Neuronal stem cell (in vitro differentiated cells): ENCODE measurements around the gene SLC25A10.

Experiments
- DNase-seq: peaks from one replicate; pipeline ENCODE4 v3.0.0-alpha.2; 2013; ENCODE audit warnings: low spot score
- H2AFZ ChIP-seq: one replicate; pipeline ENCODE4 v1.6.1; 2013; ENCODE audit warnings: mild to moderate bottlenecking, low read length, inconsistent platforms
- H2AK5ac ChIP-seq: 2 replicates; pipeline ENCODE4 v1.6.1; 2013; ENCODE audit warnings: low read depth, mild to moderate bottlenecking, inconsistent platforms, low read length, moderate library complexity, mixed read lengths
- H2BK120ac ChIP-seq: 2 replicates; pipeline ENCODE4 v1.6.1; 2013; ENCODE audit warnings: low read depth, mild to moderate bottlenecking, inconsistent platforms, low read length, moderate library complexity, mixed read lengths
- H2BK12ac ChIP-seq: one replicate; pipeline ENCODE4 v1.6.1; 2013; ENCODE audit warnings: low read length, inconsistent platforms
- H2BK15ac ChIP-seq: 2 replicates; pipeline ENCODE4 v1.6.1; 2013; ENCODE audit warnings: mild to moderate bottlenecking, low read length, inconsistent platforms, mixed read lengths
- H2BK5ac ChIP-seq: one replicate; pipeline ENCODE4 v1.6.1; 2013; ENCODE audit warnings: inconsistent platforms, mild to moderate bottlenecking, low read length, moderate library complexity
- H3K14ac ChIP-seq: one replicate; pipeline ENCODE4 v1.6.1; 2013; ENCODE audit warnings: low read length, inconsistent platforms
- H3K18ac ChIP-seq: 2 replicates; pipeline ENCODE4 v1.6.1; 2013; ENCODE audit warnings: low read length, inconsistent platforms
- H3K23ac ChIP-seq: 2 replicates; pipeline ENCODE4 v1.6.1; 2013; ENCODE audit warnings: low read depth, mild to moderate bottlenecking, mixed read lengths, low read length, inconsistent platforms; ENCODE audit not compliant: poor library complexity
- H3K27ac ChIP-seq: replicated peaks from 3 replicates; pipeline ENCODE4 v1.5.1; 2013; ENCODE audit warnings: low read length, inconsistent platforms
- H3K27me3 ChIP-seq, 3 experiments: 2 replicates each; pipeline ENCODE4 v1.6.1; 2013; ENCODE audit warnings: low read length in 3 of 3, mild to moderate bottlenecking in 2 of 3, inconsistent platforms in 1 of 3, low read depth in 1 of 3, mixed read lengths in 1 of 3, moderate library complexity in 1 of 3; ENCODE audit not compliant: control insufficient read depth in 3 of 3, insufficient read depth in 3 of 3
- H3K36me3 ChIP-seq, 2 donors: replicated peaks in 1 of 2; 2 replicates each; pipeline ENCODE4 v1.6.1; 2013; ENCODE audit warnings: low read length in 2 of 2; ENCODE audit not compliant: control insufficient read depth in 2 of 2, insufficient read depth in 2 of 2
- H3K4ac ChIP-seq: 2 replicates; pipeline ENCODE4 v1.6.1; 2013; ENCODE audit warnings: inconsistent platforms, mild to moderate bottlenecking, low read length, moderate library complexity
- H3K4me1 ChIP-seq, 2 donors: 1 replicate in 1 of 2; 2 replicates in 1 of 2; pipeline ENCODE4 v1.6.1; 2013; ENCODE audit warnings: low read length in 2 of 2, low read depth in 1 of 2; ENCODE audit not compliant: control insufficient read depth in 2 of 2, insufficient read depth in 1 of 2
- H3K4me2 ChIP-seq: one replicate; pipeline ENCODE4 v1.6.1; 2013; ENCODE audit warnings: mild to moderate bottlenecking, low read length, inconsistent platforms; ENCODE audit not compliant: insufficient read depth, poor library complexity, severe bottlenecking
- H3K4me3 ChIP-seq, 2 donors: 2 replicates each; pipeline ENCODE4 v1.5.1; 2013; ENCODE audit warnings: low read length in 2 of 2, mild to moderate bottlenecking in 2 of 2, inconsistent platforms in 1 of 2, moderate library complexity in 1 of 2
- H3K79me1 ChIP-seq: one replicate; pipeline ENCODE4 v1.6.1; 2013; ENCODE audit warnings: low read depth, mild to moderate bottlenecking, inconsistent platforms, low read length, moderate library complexity
- H3K9ac ChIP-seq: one replicate; pipeline ENCODE4 v1.6.1; 2013; ENCODE audit warnings: mild to moderate bottlenecking, low read depth, low read length, inconsistent platforms; ENCODE audit not compliant: poor library complexity
- H3K9me3 ChIP-seq, 2 donors: replicated peaks in 1 of 2; 2 replicates each; pipeline versions ENCODE3 to v1.6.1; 2013; ENCODE audit warnings: low read length in 2 of 2, mild to moderate bottlenecking in 2 of 2, inconsistent platforms in 1 of 2, low read depth in 1 of 2, mixed read lengths in 1 of 2, moderate library complexity in 1 of 2; ENCODE audit not compliant: control insufficient read depth in 2 of 2, insufficient read depth in 1 of 2
- H4K8ac ChIP-seq: one replicate; pipeline ENCODE4 v1.6.1; 2013; ENCODE audit warnings: low read depth, mild to moderate bottlenecking, inconsistent platforms, low read length, moderate library complexity
- H4K91ac ChIP-seq: one replicate; pipeline ENCODE4 v1.6.1; 2013; ENCODE audit warnings: low read length, low read depth, mild to moderate bottlenecking, inconsistent platforms; ENCODE audit not compliant: poor library complexity
- WGBS, 2 donors: extraction: QIAGEN DNeasy Blood & Tissue Kit; methylation state at CpG; one replicate each; pipeline ENCODE4 v1.1.7; 2013; ENCODE audit warnings: missing lambda C conversion rate in 2 of 2, mixed read lengths in 1 of 2; ENCODE audit not compliant: insufficient read length in 2 of 2, insufficient replicate concordance in 1 of 2; ENCODE audit errors: extremely low coverage in 2 of 2; 5-methylcytosine and 5-hydroxymethylcytosine counted together

SLC25A10 gene

GRCh38 chr17:81691196-81691595, 20.9 kb upstream of the SLC25A10 start:
- Histone ChIP-seq H3K27me3 (no peaks in the 10 kb centered on the region), H3K14ac (no peak overlapping the region), H3K4me2 (peak overlapping the region; percentile 11), H3K18ac (no peak overlapping the region), H3K4me3 (no peak overlapping the region), H4K8ac (no peak overlapping the region), H2BK12ac (no peak overlapping the region), H2BK120ac (no peak overlapping the region), H3K79me1 (peaks cover 19% of the 10 kb centered on the region), H2AK5ac (no peak overlapping the region), H3K9me3 (no peaks in the 10 kb centered on the region), H2AFZ (no peak overlapping the region), H2BK15ac (no peak overlapping the region), H3K4ac (no peak overlapping the region), H4K91ac (no peak overlapping the region), H3K27ac (no peak overlapping the region), H3K4me1 (no peaks in the 10 kb centered on the region), H3K36me3 (peaks cover 72 to 98% of the 10 kb centered on the region in 2 donors), H3K23ac (no peak overlapping the region), H2BK5ac (peak overlapping the region; percentile 24), H3K9ac (peak overlapping the region; percentile 12)
- DNase-seq, result no peak
- WGBS, 2 donors, result no CpG with 5 or more reads among the region's 18 CpGs

GRCh38 chr17:81691608-81692007, 20.5 kb upstream of the SLC25A10 start:
- Histone ChIP-seq H2AK5ac (no peak overlapping the region), H2AFZ (no peak overlapping the region), H4K91ac (no peak overlapping the region), H3K36me3 (peaks cover 72 to 98% of the 10 kb centered on the region in 2 donors), H3K79me1 (peaks cover 16% of the 10 kb centered on the region), H3K14ac (no peak overlapping the region), H2BK120ac (no peak overlapping the region), H2BK12ac (no peak overlapping the region), H3K9me3 (no peaks in the 10 kb centered on the region), H2BK15ac (no peak overlapping the region), H3K4ac (no peak overlapping the region), H2BK5ac (peak overlapping the region; percentile 24), H3K27me3 (no peaks in the 10 kb centered on the region), H3K18ac (no peak overlapping the region), H3K4me2 (no peak overlapping the region), H3K27ac (no peak overlapping the region), H3K23ac (no peak overlapping the region), H3K4me3 (no peak overlapping the region), H4K8ac (no peak overlapping the region), H3K9ac (peak overlapping the region; percentile 12), H3K4me1 (no peaks in the 10 kb centered on the region)
- no CpG with 5 or more reads among the region's 20 CpGs for WGBS, 2 donors
- DNase-seq, result no peak

GRCh38 chr17:81693509-81694210, 18.4 kb upstream of the SLC25A10 start:
- no peak for DNase-seq
- no peak overlapping the region for H4K8ac ChIP-seq
- peak overlapping the region; percentile 12 for H4K91ac ChIP-seq
- H3K4me1 ChIP-seq, result no peaks in the 10 kb centered on the region
- no peak overlapping the region for H3K23ac ChIP-seq
- no peak overlapping the region for H2BK12ac ChIP-seq
- H3K4ac ChIP-seq, result no peak overlapping the region
- no peak overlapping the region for H2BK5ac ChIP-seq
- H2BK15ac ChIP-seq, result no peak overlapping the region
- H3K4me3 ChIP-seq, result no peak overlapping the region
- H3K9ac ChIP-seq, result peak overlapping the region; percentile 44
- H3K27ac ChIP-seq, result no peak overlapping the region
- H2AFZ ChIP-seq, result no peak overlapping the region
- peak overlapping the region; percentile 21 for H2AK5ac ChIP-seq
- H3K27me3 ChIP-seq, result no peaks in the 10 kb centered on the region
- H3K9me3 ChIP-seq, result no peaks in the 10 kb centered on the region
- H3K14ac ChIP-seq, result no peak overlapping the region
- H3K36me3 ChIP-seq, result peaks cover 73 to 98% of the 10 kb centered on the region in 2 donors
- peaks cover 19% of the 10 kb centered on the region for H3K79me1 ChIP-seq
- WGBS, 2 donors, result no CpG with 5 or more reads among the region's 35 CpGs
- H2BK120ac ChIP-seq, result no peak overlapping the region
- H3K4me2 ChIP-seq, result no peak overlapping the region
- no peak overlapping the region for H3K18ac ChIP-seq

DNA sequence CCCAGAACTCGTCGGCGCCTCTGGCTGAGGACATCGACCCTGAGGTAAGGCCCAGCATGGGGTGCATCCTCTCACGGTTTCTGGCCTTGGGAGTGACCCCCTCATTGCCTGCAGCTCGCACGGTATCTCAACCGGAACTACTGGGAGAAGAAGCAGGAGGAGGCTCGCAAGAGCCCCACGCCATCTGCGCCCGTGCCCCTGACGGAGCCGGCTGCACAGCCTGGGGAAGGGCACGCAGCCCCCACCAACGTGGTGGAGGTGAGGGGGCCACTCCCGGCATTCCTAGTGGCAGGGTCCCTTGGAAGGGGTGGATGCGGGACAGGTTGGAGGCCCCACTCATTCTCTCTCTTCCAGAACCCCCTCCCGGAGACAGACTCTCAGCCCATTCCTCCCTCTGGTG, 17.3 kb upstream of the SLC25A10 start:
- Histone ChIP-seq H3K27me3 (no peaks in the 10 kb centered on the region), H3K4me2 (no peak overlapping the region), H4K8ac (no peak overlapping the region), H3K79me1 (peaks cover 13% of the 10 kb centered on the region), H3K23ac (no peak overlapping the region), H3K4me3 (no peak overlapping the region), H3K4me1 (no peaks in the 10 kb centered on the region), H3K27ac (no peak overlapping the region), H3K14ac (no peak overlapping the region), H2AFZ (no peak overlapping the region), H2BK12ac (no peak overlapping the region), H3K9me3 (no peaks in the 10 kb centered on the region), H3K36me3 (peaks cover 63 to 98% of the 10 kb centered on the region in 2 donors), H3K9ac (no peak overlapping the region), H3K18ac (no peak overlapping the region), H2BK15ac (no peak overlapping the region), H3K4ac (no peak overlapping the region), H4K91ac (no peak overlapping the region), H2BK5ac (no peak overlapping the region), H2AK5ac (no peak overlapping the region), H2BK120ac (no peak overlapping the region)
- WGBS, 2 donors, result no CpG with 5 or more reads among the region's 19 CpGs
- no peak for DNase-seq
